Neural crest cell (in vitro differentiated cells): ENCODE results near the gene KCNQ4. TPM values are rescaled to one million over a fixed set of nuclear protein-coding genes. Genes with fewer than 3 reads are reported as not detected.

Experiments used
- DNase-seq: peaks from one replicate; pipeline ENCODE4 v3.0.0; 2021; ENCODE audit warnings: low read depth, mixed read lengths, low spot score
- H3K27ac Mint-ChIP-seq: one replicate; pipeline ENCODE4 v1.8.0; 2021; ENCODE audit warnings: mild to moderate bottlenecking, mixed read lengths; ENCODE audit not compliant: unreplicated experiment
- H3K27me3 Mint-ChIP-seq: 2 replicates; pipeline ENCODE4 v1.8.0; 2021; ENCODE audit warnings: low read depth, mild to moderate bottlenecking, mixed read lengths
- H3K36me3 Mint-ChIP-seq: 2 replicates; pipeline ENCODE4 v1.8.0; 2021; ENCODE audit warnings: low read depth, mild to moderate bottlenecking, mixed read lengths
- H3K4me1 Mint-ChIP-seq: 2 replicates; pipeline ENCODE4 v1.8.0; 2021; ENCODE audit warnings: mixed read lengths
- H3K4me3 Mint-ChIP-seq: one replicate; pipeline ENCODE4 v1.8.0; 2021; ENCODE audit warnings: mild to moderate bottlenecking, mixed read lengths
- H3K9me3 Mint-ChIP-seq: 2 replicates; pipeline ENCODE4 v1.8.0; 2021; ENCODE audit warnings: mixed read lengths
- CTCF ChIP-seq: fragments of 200-600 bp; sonication (generic); conservative IDR thresholded peaks from 2 replicates; pipeline ENCODE4 v1.5.0; 2021; ENCODE audit warnings: antibody characterized with exemption, mild to moderate bottlenecking
- total RNA-seq: library from RNA; stranded (reverse); gene quantifications from 2 replicates; pipeline ENCODE4 v1.2.1, GENCODE V29; 2021

Gene KCNQ4
- total RNA-seq, 1 donor from 2014 or later: 0.89 TPM

GRCh38 chr1:40802742-40803113 is 19.1 kb downstream of the KCNQ4 start:
- H3K9me3 Mint-ChIP-seq: no peaks in the 10 kb centered on the region
- no peak overlapping the region for H3K27ac Mint-ChIP-seq
- peaks cover 2% of the 10 kb centered on the region for H3K27me3 Mint-ChIP-seq
- H3K36me3 Mint-ChIP-seq: no peaks in the 10 kb centered on the region
- TF ChIP-seq CTCF: no peak
- H3K4me1 Mint-ChIP-seq: peaks cover 48% of the 10 kb centered on the region
- H3K4me3 Mint-ChIP-seq: peak overlapping the region; percentile 27
- no peak for DNase-seq

- Mint-ChIP-seq H3K4me1 (peaks cover 53% of the 10 kb centered on the region), H3K36me3 (no peaks in the 10 kb centered on the region), H3K27me3 (peaks cover 2% of the 10 kb centered on the region), H3K27ac (no peak overlapping the region), H3K4me3 (no peak overlapping the region), H3K9me3 (no peaks in the 10 kb centered on the region)
- no peak for DNase-seq
- TF ChIP-seq CTCF: no peak
These were observed 19.9 kb downstream of the KCNQ4 start for GRCh38 chr1:40803447-40803846.

GRCh38 chr1:40803902-40804301 is 20.3 kb downstream of the KCNQ4 start:
- DNase-seq: no peak
- Mint-ChIP-seq H3K9me3 (no peaks in the 10 kb centered on the region), H3K27me3 (peaks cover 2% of the 10 kb centered on the region), H3K27ac (peak overlapping the region; percentile 43), H3K36me3 (no peaks in the 10 kb centered on the region), H3K4me1 (peaks cover 58% of the 10 kb centered on the region), H3K4me3 (no peak overlapping the region)
- no peak for TF ChIP-seq CTCF

GRCh38 chr1:40806240-40806639 is 22.7 kb downstream of the KCNQ4 start:
- no peak for DNase-seq
- H3K27ac Mint-ChIP-seq: no peak overlapping the region
- no peak for TF ChIP-seq CTCF
- H3K4me3 Mint-ChIP-seq: no peak overlapping the region
- H3K36me3 Mint-ChIP-seq: no peaks in the 10 kb centered on the region
- H3K9me3 Mint-ChIP-seq: no peaks in the 10 kb centered on the region
- peaks cover 2% of the 10 kb centered on the region for H3K27me3 Mint-ChIP-seq
- peaks cover 47% of the 10 kb centered on the region for H3K4me1 Mint-ChIP-seq

- H3K27me3 Mint-ChIP-seq: peaks cover 2% of the 10 kb centered on the region
- no peak overlapping the region for H3K27ac Mint-ChIP-seq
- no peak for DNase-seq
- no peak overlapping the region for H3K4me3 Mint-ChIP-seq
- no peak for TF ChIP-seq CTCF
- H3K36me3 Mint-ChIP-seq: no peaks in the 10 kb centered on the region
- no peaks in the 10 kb centered on the region for H3K9me3 Mint-ChIP-seq
- H3K4me1 Mint-ChIP-seq: peaks cover 41% of the 10 kb centered on the region
These were observed 23.4 kb downstream of the KCNQ4 start for GRCh38 chr1:40806731-40807695.
